GM12878 (cell line): ENCODE results near the gene CKAP5. TPM values are rescaled to one million over a fixed set of nuclear protein-coding genes. Genes with fewer than 3 reads are reported as not detected.

ENCODE experiments used
- ATAC-seq: fragments of 200-7000 bp; cut with Tn5 transposase; 3 replicates; pipeline ENCODE4 v1.9.1; 2020; ENCODE audit warnings: mild to moderate bottlenecking, moderate library complexity
- BruUV-seq: library from RNA; stranded (reverse); fragments of 400-500 nt; replicated peaks from 2 replicates; lab custom pipeline; 2021; lab: Mats Ljungman, UMichigan
- CTCF ChIA-PET: fragments of 300-600 bp; sonication (Branson Sonifier 250); formaldehyde crosslinking; extraction: SDS; loops from one replicate; lab custom pipeline; 2021; ENCODE audit warnings: inconsistent platforms; lab: Yijun Ruan, JAX
- POLR2A ChIA-PET: fragments of 350-600 bp; formaldehyde crosslinking; extraction: SDS; loops from one replicate; lab custom pipeline; 2021; ENCODE audit warnings: inconsistent platforms; lab: Charles Lee
- RAD21 ChIA-PET: fragments of 300-600 bp; sonication (Branson Sonifier 250); formaldehyde crosslinking; loops from one replicate; lab custom pipeline; 2023; ENCODE audit warnings: antibody characterized with exemption; ENCODE audit not compliant: unreplicated experiment; lab: Charles Lee
- SMC1A ChIA-PET: fragments of 300-600 bp; sonication (Branson Sonifier 250); formaldehyde crosslinking; loops from one replicate; lab custom pipeline; 2023; ENCODE audit not compliant: unreplicated experiment, uncharacterized antibody; lab: Charles Lee
- DNase-seq: peaks from one replicate; pipeline ENCODE4 v3.0.0-alpha.2; 2011; ENCODE audit warnings: low read depth, low spot score
- FAIRE-seq: peaks from 3 replicates; lab custom pipeline; 2011; peaks lifted over from hg19 to GRCh38; lab: Jason Lieb, UNC
- H2AFZ ChIP-seq: 2 replicates; pipeline ENCODE4 v1.6.0; 2011; ENCODE audit warnings: low read depth, low read length, control low read depth; ENCODE audit not compliant: control insufficient read depth
- H3K27ac ChIP-seq: 2 replicates; pipeline ENCODE4 v1.5.1; 2011; ENCODE audit warnings: control low read depth; ENCODE audit not compliant: control insufficient read depth, insufficient read depth
- H3K27me3 ChIP-seq, 2 experiments: replicated peaks in 1 of 2; 2 replicates each; pipeline versions ENCODE4 v1.6.0 to v1.6.1; 2011; ENCODE audit warnings: low read length in 1 of 2; ENCODE audit not compliant: control insufficient read depth in 2 of 2, insufficient read depth in 2 of 2
- H3K36me3 ChIP-seq, 2 experiments: 2 replicates each; pipeline ENCODE4 v1.5.1; 2011; ENCODE audit warnings: low read length in 1 of 2; ENCODE audit not compliant: control insufficient read depth in 2 of 2, insufficient read depth in 2 of 2
- H3K4me1 ChIP-seq: 2 replicates; pipeline ENCODE4 v1.6.1; 2011; ENCODE audit warnings: mild to moderate bottlenecking, low read length, moderate library complexity, mixed read lengths; ENCODE audit not compliant: control insufficient read depth, insufficient read depth
- H3K4me2 ChIP-seq: 2 replicates; pipeline ENCODE4 v1.6.0; 2011; ENCODE audit warnings: control low read depth; ENCODE audit not compliant: control insufficient read depth, insufficient read depth
- H3K4me3 ChIP-seq: fragments of 200-600 bp; sonication (generic); 2 replicates; pipeline ENCODE4 v1.5.1; 2016
- H3K79me2 ChIP-seq: 2 replicates; pipeline ENCODE4 v1.6.0; 2011; ENCODE audit warnings: low read length; ENCODE audit not compliant: control insufficient read depth, insufficient read depth
- H3K9ac ChIP-seq: 2 replicates; pipeline ENCODE4 v1.8.0; 2011; ENCODE audit warnings: low read length, control low read depth, mixed read lengths; ENCODE audit not compliant: control insufficient read depth, insufficient read depth
- H3K9me3 ChIP-seq: replicated peaks from 3 replicates; pipeline ENCODE4 v1.5.1; 2011; ENCODE audit warnings: mild to moderate bottlenecking, low read length; ENCODE audit not compliant: control insufficient read depth, insufficient read depth
- H4K20me1 ChIP-seq: 2 replicates; pipeline ENCODE4 v1.6.0; 2011; ENCODE audit not compliant: control insufficient read depth, insufficient read depth
- BACH1 ChIP-seq: fragments of 450-650 bp; IDR thresholded peaks from 2 replicates; pipeline ENCODE4 v1.6.1; 2017; ENCODE audit warnings: mild to moderate bottlenecking, borderline replicate concordance
- EED ChIP-seq: sonication (generic); IDR thresholded peaks from 2 replicates; pipeline ENCODE4 v1.6.1; 2016; ENCODE audit warnings: antibody characterized with exemption, low read depth
- IKZF2 ChIP-seq, 2 experiments: fragments of 450-650 bp; IDR thresholded peaks; 2 replicates each; pipeline ENCODE4 v1.6.1; 2017; ENCODE audit warnings: mild to moderate bottlenecking in 2 of 2, moderate library complexity in 2 of 2
- RUNX3 ChIP-seq: IDR thresholded peaks from 2 replicates; pipeline ENCODE4 v1.6.1; 2012; ENCODE audit warnings: low read length, inconsistent platforms
- ZNF207 ChIP-seq: fragments of 450-650 bp; IDR thresholded peaks from 2 replicates; pipeline ENCODE4 v1.6.1; 2014; ENCODE audit warnings: antibody characterized with exemption, mild to moderate bottlenecking, borderline replicate concordance
- ZNF24 ChIP-seq: fragments of 450-650 bp; IDR thresholded peaks from 2 replicates; pipeline ENCODE4 v1.6.1; 2017; ENCODE audit warnings: antibody characterized with exemption, mild to moderate bottlenecking
- WGBS: methylation state at CpG from one replicate; pipeline ENCODE4 v1.1.6; 2016; ENCODE audit warnings: low lambda C conversion rate; ENCODE audit not compliant: insufficient replicate concordance, insufficient coverage; ENCODE audit errors: missing lambda C conversion rate; 5-methylcytosine and 5-hydroxymethylcytosine counted together
- in situ Hi-C: fragments of 300-500 bp; cut with MboI; formaldehyde crosslinking; loops from 9 replicates; pipeline ENCODE4 v1.14.3; 2018; ENCODE audit warnings: mixed read lengths
- intact Hi-C: fragments of 100-400 bp; cut with micrococcal nuclease; formaldehyde crosslinking; loops from one replicate; pipeline ENCODE4 v1.14.2; 2022; ENCODE audit not compliant: unreplicated experiment
- polyA plus RNA-seq, 11 experiments: library from polyadenylated mRNA; depleted of rRNA in 4 of 11; unstranded in 6 of 11; stranded (reverse) in 5 of 11; fragments of >200 nt; fragmentation: Nextera tagmentation in 4 of 11; fragmentation: Illumina TruSeq in 1 of 11; extraction: Ambion mirVana in 4 of 11; extraction: Trizol in 1 of 11; gene quantifications; 1 replicate in 1 of 11; 2 replicates in 10 of 11; pipeline versions ENCODE4 v1.2.1 to v1.2.3, GENCODE V29; 2011 to 2016; ENCODE audit warnings: inconsistent platforms in 2 of 11, missing spikeins in 2 of 11, low read depth in 1 of 11
- total RNA-seq, 4 experiments: library from RNA; depleted of rRNA in 3 of 4; stranded (reverse); fragments of >200 nt in 3 of 4; fragmentation: Illumina TruSeq in 1 of 4; extraction: Trizol in 1 of 4; gene quantifications; 2 replicates each; pipeline versions ENCODE4 v1.2.1 to v1.2.3, GENCODE V29; 2013 to 2021
- TF ChIP-seq, protein P1 (sequence below): IDR thresholded peaks from 2 replicates; pipeline ENCODE4 v1.6.1; 2011; ENCODE audit warnings: borderline replicate concordance, low read depth, mild to moderate bottlenecking, moderate library complexity, mixed read lengths, low read length; ENCODE audit not compliant: insufficient read depth; ENCODE audit errors: extremely low read length
- TF ChIP-seq, protein P2 (sequence below): fragments of 150-350 bp; IDR thresholded peaks from 2 replicates; pipeline ENCODE4 v1.6.1; 2016; ENCODE audit warnings: low read depth, low read length
- TF ChIP-seq, protein P3 (sequence below): fragments of 450-650 bp; IDR thresholded peaks from 2 replicates; pipeline ENCODE4 v1.6.1; 2018; ENCODE audit warnings: borderline replicate concordance, mild to moderate bottlenecking; ENCODE audit not compliant: partially characterized antibody

Gene CKAP5
- total and polyA plus RNA-seq, 10 of the 15 experiments (the other 5 are each of a cell fraction or from before 2014, with no cell fraction given) = 20.1 to 161 (median 79.8) TPM

DNA sequence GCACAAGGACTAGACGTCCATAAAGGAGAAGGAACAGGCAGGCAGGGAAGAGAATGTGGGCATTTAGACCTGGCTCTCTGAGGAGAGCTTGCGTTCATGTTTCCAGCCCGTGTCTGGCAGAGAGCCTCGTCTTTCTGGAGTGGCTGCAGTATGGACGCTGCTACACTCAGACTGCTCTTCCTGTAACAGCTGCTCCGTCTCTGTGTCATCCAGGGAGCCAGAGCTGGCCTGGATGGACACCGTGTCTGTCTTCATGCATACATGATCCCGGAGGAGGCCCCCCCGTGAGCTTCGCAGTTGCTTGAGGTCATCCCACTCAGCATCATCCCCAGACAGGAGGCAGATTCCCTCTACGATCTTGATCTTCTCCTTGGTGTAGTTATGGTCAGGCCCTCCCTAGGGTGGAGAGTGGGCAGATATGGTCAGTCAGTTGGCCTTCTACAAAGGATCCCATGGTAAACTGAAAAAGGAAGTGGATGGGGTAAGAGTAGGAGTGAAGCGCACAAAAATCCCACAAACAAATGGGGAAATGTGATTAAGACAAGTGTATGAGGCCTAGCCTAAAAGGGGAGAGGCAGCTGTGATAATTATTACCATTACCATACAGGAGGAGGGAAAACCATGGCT, 13.0 kb upstream of the CKAP5 start:
- H3K4me3 ChIP-seq = no peak overlapping the region
- no peaks in the 10 kb centered on the region; the same call in 2 of the 3 replicates for H3K9me3 ChIP-seq
- RAD21 ChIA-PET = interaction anchor here (0.6 kb wide), 1 partner anchor 355 kb away, joined by 5 read pairs; no protein-coding TSS in a partner anchor
- WGBS = 80% methylated on average over 12 of the region's 12 CpGs
- ATAC-seq (no peak; the same call in 2 of the 3 replicates), FAIRE-seq (no peak), DNase-seq (no peak)
- SMC1A ChIA-PET = interaction anchor here (0.6 to 1.2 kb wide), 3 partner anchors 19 to 530 kb away, joined by 3 to 4 read pairs (median 3); no protein-coding TSS in a partner anchor
- H3K79me2 ChIP-seq = no peaks in the 10 kb centered on the region
- in situ Hi-C loops = no loop called here
- TF ChIP-seq, protein P1, sequence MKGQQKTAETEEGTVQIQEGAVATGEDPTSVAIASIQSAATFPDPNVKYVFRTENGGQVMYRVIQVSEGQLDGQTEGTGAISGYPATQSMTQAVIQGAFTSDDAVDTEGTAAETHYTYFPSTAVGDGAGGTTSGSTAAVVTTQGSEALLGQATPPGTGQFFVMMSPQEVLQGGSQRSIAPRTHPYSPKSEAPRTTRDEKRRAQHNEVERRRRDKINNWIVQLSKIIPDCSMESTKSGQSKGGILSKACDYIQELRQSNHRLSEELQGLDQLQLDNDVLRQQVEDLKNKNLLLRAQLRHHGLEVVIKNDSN = no peak
- BruUV-seq = no TSS peak
- POLR2A ChIA-PET = no interaction called here
- H3K9ac ChIP-seq = no peak overlapping the region
- no peaks in the 10 kb centered on the region for H3K36me3 ChIP-seq
- H2AFZ ChIP-seq = no peak overlapping the region
- H3K4me1 ChIP-seq = no peaks in the 10 kb centered on the region
- intact Hi-C loops = no loop called here
- no peaks in the 10 kb centered on the region; a peak in 1 of 4 replicates for H3K27me3 ChIP-seq
- CTCF ChIA-PET = no interaction called here
- no peaks in the 10 kb centered on the region; the same call in 1 of the 2 replicates for H4K20me1 ChIP-seq
- H3K27ac ChIP-seq = no peak overlapping the region
- H3K4me2 ChIP-seq = no peak overlapping the region

DNA sequence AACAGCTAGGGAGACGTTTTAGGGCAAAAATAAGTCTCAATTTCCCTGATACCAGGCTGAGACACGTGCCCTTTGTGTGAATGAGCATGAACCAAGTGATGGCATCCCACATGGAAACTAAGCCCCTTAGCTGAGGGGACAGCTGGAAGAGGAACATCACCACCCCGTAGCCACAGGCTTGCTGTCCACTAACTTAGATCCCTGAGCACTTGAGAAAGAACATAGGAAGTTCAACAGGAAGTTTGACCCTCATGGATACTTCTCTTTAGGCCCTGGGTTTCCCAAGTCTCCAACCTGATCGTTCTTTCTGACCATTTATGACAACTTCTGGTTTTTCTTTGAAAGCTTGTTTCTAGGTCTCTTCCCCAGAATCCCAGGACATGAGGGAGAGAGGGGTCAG, 11.6 kb upstream of the CKAP5 start:
- 9% methylated on average over 4 of the region's 4 CpGs for WGBS
- ChIA-PET POLR2A (no interaction called here), SMC1A (interaction anchor here (1.4 kb wide), 1 partner anchor 79 kb away, joined by 3 read pairs; the partner anchor contains the start of gene CSTPP1), CTCF (no interaction called here), RAD21 (no interaction called here)
- in situ Hi-C loops = no loop called here
- no peak overlapping the region for H3K4me2 ChIP-seq
- H2AFZ ChIP-seq = no peak overlapping the region
- no peaks in the 10 kb centered on the region for H3K9me3 ChIP-seq
- H3K27ac ChIP-seq = no peak overlapping the region
- BruUV-seq = no TSS peak
- FAIRE-seq = no peak
- H3K27me3 ChIP-seq = no peaks in the 10 kb centered on the region; a peak in 1 of 4 replicates
- no peak for DNase-seq
- H3K4me3 ChIP-seq = no peak overlapping the region
- H3K79me2 ChIP-seq = no peaks in the 10 kb centered on the region
- H4K20me1 ChIP-seq = no peaks in the 10 kb centered on the region; the same call in 1 of the 2 replicates
- ATAC-seq = no peak
- H3K9ac ChIP-seq = no peak overlapping the region
- H3K4me1 ChIP-seq = no peaks in the 10 kb centered on the region
- intact Hi-C loops = no loop called here
- no peaks in the 10 kb centered on the region for H3K36me3 ChIP-seq
- TF ChIP-seq IKZF2 (IDR thresholded peaks at IDR 0.05) (no peak), BACH1 (no peak), ZNF24 (no peak), ZNF207 (no peak), EED (no peak), RUNX3 (no peak)
- TF ChIP-seq, protein P2, sequence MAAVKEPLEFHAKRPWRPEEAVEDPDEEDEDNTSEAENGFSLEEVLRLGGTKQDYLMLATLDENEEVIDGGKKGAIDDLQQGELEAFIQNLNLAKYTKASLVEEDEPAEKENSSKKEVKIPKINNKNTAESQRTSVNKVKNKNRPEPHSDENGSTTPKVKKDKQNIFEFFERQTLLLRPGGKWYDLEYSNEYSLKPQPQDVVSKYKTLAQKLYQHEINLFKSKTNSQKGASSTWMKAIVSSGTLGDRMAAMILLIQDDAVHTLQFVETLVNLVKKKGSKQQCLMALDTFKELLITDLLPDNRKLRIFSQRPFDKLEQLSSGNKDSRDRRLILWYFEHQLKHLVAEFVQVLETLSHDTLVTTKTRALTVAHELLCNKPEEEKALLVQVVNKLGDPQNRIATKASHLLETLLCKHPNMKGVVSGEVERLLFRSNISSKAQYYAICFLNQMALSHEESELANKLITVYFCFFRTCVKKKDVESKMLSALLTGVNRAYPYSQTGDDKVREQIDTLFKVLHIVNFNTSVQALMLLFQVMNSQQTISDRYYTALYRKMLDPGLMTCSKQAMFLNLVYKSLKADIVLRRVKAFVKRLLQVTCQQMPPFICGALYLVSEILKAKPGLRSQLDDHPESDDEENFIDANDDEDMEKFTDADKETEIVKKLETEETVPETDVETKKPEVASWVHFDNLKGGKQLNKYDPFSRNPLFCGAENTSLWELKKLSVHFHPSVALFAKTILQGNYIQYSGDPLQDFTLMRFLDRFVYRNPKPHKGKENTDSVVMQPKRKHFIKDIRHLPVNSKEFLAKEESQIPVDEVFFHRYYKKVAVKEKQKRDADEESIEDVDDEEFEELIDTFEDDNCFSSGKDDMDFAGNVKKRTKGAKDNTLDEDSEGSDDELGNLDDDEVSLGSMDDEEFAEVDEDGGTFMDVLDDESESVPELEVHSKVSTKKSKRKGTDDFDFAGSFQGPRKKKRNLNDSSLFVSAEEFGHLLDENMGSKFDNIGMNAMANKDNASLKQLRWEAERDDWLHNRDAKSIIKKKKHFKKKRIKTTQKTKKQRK = no peak
- TF ChIP-seq, protein P3, sequence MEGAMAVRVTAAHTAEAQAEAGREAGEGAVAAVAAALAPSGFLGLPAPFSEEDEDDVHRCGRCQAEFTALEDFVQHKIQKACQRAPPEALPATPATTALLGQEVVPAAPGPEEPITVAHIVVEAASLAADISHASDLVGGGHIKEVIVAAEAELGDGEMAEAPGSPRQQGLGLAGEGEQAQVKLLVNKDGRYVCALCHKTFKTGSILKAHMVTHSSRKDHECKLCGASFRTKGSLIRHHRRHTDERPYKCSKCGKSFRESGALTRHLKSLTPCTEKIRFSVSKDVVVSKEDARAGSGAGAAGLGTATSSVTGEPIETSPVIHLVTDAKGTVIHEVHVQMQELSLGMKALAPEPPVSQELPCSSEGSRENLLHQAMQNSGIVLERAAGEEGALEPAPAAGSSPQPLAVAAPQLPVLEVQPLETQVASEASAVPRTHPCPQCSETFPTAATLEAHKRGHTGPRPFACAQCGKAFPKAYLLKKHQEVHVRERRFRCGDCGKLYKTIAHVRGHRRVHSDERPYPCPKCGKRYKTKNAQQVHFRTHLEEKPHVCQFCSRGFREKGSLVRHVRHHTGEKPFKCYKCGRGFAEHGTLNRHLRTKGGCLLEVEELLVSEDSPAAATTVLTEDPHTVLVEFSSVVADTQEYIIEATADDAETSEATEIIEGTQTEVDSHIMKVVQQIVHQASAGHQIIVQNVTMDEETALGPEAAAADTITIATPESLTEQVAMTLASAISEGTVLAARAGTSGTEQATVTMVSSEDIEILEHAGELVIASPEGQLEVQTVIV = no peak
